ENCODE data around the gene CA12. TPM values are rescaled to one million over a fixed set of nuclear protein-coding genes. Genes with fewer than 3 reads are reported as not detected.

The CA12 gene
- total and polyA plus RNA-seq, 9 of the 15 experiments (the other 6 are each of a cell fraction or from before 2014, with no cell fraction given), result 0.01 to 0.78 (median 0.15) TPM; not detected in 1

DNA sequence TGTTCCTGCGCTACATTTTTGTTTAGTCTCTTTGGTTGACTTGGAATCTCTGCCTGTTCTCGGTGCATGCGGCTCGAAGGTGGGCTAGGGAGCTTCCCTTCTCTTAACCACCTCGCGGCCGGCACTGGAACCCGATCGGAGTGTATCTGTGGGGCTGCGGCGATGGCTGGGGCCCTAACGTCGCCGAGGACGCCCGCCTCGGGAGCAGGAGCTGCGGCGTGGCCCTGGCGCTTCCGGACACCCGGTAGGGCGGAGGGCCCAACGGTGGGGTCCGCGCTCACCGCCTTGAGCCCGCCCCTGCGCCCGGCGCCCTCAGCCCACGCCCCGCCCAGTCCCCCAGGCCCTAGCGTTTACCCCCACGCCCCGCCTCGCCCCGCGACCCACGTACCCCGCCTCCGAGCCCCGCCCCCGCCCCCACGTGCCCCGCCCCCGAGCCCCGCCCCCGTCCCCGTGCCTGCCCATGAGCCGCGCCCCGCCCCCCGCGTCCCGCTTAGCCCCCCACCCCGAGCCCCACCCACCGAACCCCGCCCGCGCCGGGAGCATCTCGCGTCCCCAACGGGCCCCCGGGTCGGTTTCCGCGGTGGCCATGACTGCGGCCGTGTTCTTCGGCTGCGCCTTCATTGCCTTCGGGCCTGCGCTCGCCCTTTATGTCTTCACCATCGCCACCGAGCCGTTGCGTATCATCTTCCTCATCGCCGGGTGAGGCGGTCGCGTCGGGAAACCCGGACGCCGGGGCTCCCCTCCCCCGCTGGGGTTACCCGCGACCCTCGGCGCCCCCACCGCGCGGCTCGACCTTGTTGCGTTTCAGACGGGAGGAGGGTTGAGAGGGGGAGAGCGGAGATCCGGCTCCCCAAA, 104.4 kb downstream of the CA12 start, which contains the start of gene APH1B (continued):
- TF ChIP-seq KDM5B (IDR thresholded peaks at IDR 0.05; ENCODE audit: insufficient replicate concordance, low read depth, low read length) (peak; percentile 46), FOS (IDR thresholded peaks at IDR 0.05; ENCODE audit: extremely low read depth, insufficient read length) (no peak), BRCA1 (IDR thresholded peaks at IDR 0.05) (no peak), BRCA1 (CRISPR knock-in tag; IDR thresholded peaks at IDR 0.05) (no peak), TCF7L2 (IDR thresholded peaks at IDR 0.05; ENCODE audit: low read depth, low read length) (no peak), MTA2 (IDR thresholded peaks at IDR 0.05; ENCODE audit: low read depth) (no peak), MTA1 (IDR thresholded peaks at IDR 0.05; ENCODE audit: borderline replicate concordance) (peak; percentile 52; the same call in 1 of the 2 replicates), ZNF57 (CRISPR knock-in tag; IDR thresholded peaks at IDR 0.05) (no peak), STAT5B (CRISPR knock-in tag; IDR thresholded peaks at IDR 0.05) (no peak), HDAC1 (IDR thresholded peaks at IDR 0.05) (peak in 1 of 2 experiments; percentile 54; a peak in 1 of 4 replicates), ZNF133 (CRISPR knock-in tag; IDR thresholded peaks at IDR 0.05) (no peak), HNRNPH1 (optimal IDR thresholded peaks at IDR 0.05; ENCODE audit: low read depth, low read length) (no peak), ZBTB7A (IDR thresholded peaks at IDR 0.05; ENCODE audit: borderline replicate concordance, control insufficient read depth, low read depth, low read length) (peak; percentile 95), MCM3 (IDR thresholded peaks at IDR 0.05) (no peak), POLR2G (IDR thresholded peaks at IDR 0.05; ENCODE audit: low read depth, low read length) (peak; percentile 92), E2F3 (CRISPR knock-in tag; IDR thresholded peaks at IDR 0.05) (0 out of 2 replicates have a peak, but pooled peaks have one; percentile 33), YBX1 (IDR thresholded peaks at IDR 0.05) (no peak), ZKSCAN3 (CRISPR knock-in tag; IDR thresholded peaks at IDR 0.05) (no peak), NFYB (IDR thresholded peaks at IDR 0.05; ENCODE audit: extremely low read depth, insufficient read length) (no peak), PHB2 (IDR thresholded peaks at IDR 0.05; ENCODE audit: low read depth) (no peak)
- TF ChIP-seq, protein P1, sequence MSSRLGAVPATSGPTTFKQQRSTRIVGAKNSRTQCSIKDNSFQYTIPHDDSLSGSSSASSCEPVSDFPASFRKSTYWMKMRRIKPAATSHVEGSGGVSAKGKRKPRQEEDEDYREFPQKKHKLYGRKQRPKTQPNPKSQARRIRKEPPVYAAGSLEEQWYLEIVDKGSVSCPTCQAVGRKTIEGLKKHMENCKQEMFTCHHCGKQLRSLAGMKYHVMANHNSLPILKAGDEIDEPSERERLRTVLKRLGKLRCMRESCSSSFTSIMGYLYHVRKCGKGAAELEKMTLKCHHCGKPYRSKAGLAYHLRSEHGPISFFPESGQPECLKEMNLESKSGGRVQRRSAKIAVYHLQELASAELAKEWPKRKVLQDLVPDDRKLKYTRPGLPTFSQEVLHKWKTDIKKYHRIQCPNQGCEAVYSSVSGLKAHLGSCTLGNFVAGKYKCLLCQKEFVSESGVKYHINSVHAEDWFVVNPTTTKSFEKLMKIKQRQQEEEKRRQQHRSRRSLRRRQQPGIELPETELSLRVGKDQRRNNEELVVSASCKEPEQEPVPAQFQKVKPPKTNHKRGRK (tag; IDR thresholded peaks at IDR 0.05), result no peak
- TF ChIP-seq, protein P2, sequence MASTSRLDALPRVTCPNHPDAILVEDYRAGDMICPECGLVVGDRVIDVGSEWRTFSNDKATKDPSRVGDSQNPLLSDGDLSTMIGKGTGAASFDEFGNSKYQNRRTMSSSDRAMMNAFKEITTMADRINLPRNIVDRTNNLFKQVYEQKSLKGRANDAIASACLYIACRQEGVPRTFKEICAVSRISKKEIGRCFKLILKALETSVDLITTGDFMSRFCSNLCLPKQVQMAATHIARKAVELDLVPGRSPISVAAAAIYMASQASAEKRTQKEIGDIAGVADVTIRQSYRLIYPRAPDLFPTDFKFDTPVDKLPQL (IDR thresholded peaks at IDR 0.05; ENCODE audit: extremely low read depth, insufficient read length), result no peak
- TF ChIP-seq, protein P3, sequence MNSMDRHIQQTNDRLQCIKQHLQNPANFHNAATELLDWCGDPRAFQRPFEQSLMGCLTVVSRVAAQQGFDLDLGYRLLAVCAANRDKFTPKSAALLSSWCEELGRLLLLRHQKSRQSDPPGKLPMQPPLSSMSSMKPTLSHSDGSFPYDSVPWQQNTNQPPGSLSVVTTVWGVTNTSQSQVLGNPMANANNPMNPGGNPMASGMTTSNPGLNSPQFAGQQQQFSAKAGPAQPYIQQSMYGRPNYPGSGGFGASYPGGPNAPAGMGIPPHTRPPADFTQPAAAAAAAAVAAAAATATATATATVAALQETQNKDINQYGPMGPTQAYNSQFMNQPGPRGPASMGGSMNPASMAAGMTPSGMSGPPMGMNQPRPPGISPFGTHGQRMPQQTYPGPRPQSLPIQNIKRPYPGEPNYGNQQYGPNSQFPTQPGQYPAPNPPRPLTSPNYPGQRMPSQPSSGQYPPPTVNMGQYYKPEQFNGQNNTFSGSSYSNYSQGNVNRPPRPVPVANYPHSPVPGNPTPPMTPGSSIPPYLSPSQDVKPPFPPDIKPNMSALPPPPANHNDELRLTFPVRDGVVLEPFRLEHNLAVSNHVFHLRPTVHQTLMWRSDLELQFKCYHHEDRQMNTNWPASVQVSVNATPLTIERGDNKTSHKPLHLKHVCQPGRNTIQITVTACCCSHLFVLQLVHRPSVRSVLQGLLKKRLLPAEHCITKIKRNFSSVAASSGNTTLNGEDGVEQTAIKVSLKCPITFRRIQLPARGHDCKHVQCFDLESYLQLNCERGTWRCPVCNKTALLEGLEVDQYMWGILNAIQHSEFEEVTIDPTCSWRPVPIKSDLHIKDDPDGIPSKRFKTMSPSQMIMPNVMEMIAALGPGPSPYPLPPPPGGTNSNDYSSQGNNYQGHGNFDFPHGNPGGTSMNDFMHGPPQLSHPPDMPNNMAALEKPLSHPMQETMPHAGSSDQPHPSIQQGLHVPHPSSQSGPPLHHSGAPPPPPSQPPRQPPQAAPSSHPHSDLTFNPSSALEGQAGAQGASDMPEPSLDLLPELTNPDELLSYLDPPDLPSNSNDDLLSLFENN (IDR thresholded peaks at IDR 0.05; ENCODE audit: low read depth in 2 of 2, low read length in 2 of 2), result no peak
